Calu3 (cell line): ENCODE results near the gene EFCAB8. TPM values are rescaled to one million over a fixed set of nuclear protein-coding genes. Genes with fewer than 3 reads are reported as not detected.

ENCODE experiments used
- Bru-seq: library from RNA; stranded (reverse); fragments of 400-500 nt; gene quantifications from one replicate; lab custom pipeline; 2021; lab: Mats Ljungman, UMichigan
- BruChase-seq, 2 experiments: library from RNA; stranded (reverse); fragments of 400-500 nt; gene quantifications; one replicate each; lab custom pipeline; 2021; lab: Mats Ljungman, UMichigan
- BruUV-seq: library from RNA; stranded (reverse); fragments of 400-500 nt; replicated peaks from 2 replicates; lab custom pipeline; 2021; lab: Mats Ljungman, UMichigan
- CTCF ChIA-PET: fragments of 300-600 bp; sonication (Branson Sonifier 250); formaldehyde crosslinking; loops from one replicate; lab custom pipeline; 2022; ENCODE audit warnings: antibody characterized with exemption; lab: Charles Lee
- DNase-seq: peaks from one replicate; pipeline ENCODE4 v3.0.0; 2022
- H3K27ac Mint-ChIP-seq: one replicate; pipeline ENCODE4 v1.8.0; 2022; ENCODE audit warnings: mixed read lengths; ENCODE audit not compliant: unreplicated experiment
- H3K27me3 Mint-ChIP-seq: one replicate; pipeline ENCODE4 v1.8.0; 2022; ENCODE audit warnings: mixed read lengths; ENCODE audit not compliant: unreplicated experiment
- H3K36me3 Mint-ChIP-seq: one replicate; pipeline ENCODE4 v1.8.0; 2022; ENCODE audit warnings: mild to moderate bottlenecking, moderate library complexity, mixed read lengths; ENCODE audit not compliant: insufficient read depth, unreplicated experiment
- H3K4me1 Mint-ChIP-seq: one replicate; pipeline ENCODE4 v1.8.0; 2022; ENCODE audit warnings: mild to moderate bottlenecking, low read depth, mixed read lengths; ENCODE audit not compliant: unreplicated experiment
- H3K4me3 Mint-ChIP-seq: one replicate; pipeline ENCODE4 v1.8.0; 2022; ENCODE audit warnings: mild to moderate bottlenecking, low read depth, moderate library complexity, mixed read lengths; ENCODE audit not compliant: unreplicated experiment
- H3K9me3 Mint-ChIP-seq: one replicate; pipeline ENCODE4 v1.8.0; 2022; ENCODE audit warnings: low read depth, mixed read lengths; ENCODE audit not compliant: unreplicated experiment
- intact Hi-C: fragments of 100-400 bp; cut with micrococcal nuclease; formaldehyde crosslinking; loops from one replicate; pipeline ENCODE4 v1.10.0; 2022; ENCODE audit not compliant: unreplicated experiment
- long read RNA-seq: library from polyadenylated mRNA; stranded (forward); transcript quantifications from one replicate; pipeline ENCODE4 v2.0.0, GENCODE V29; 2022
- total RNA-seq: library from RNA; stranded (reverse); gene quantifications from 2 replicates; pipeline ENCODE4 v1.2.3, GENCODE V29; 2022
- TF ChIP-seq, protein P1 (sequence below): fragments of 200-600 bp; IDR thresholded peaks from one replicate; pipeline ENCODE4 v1.8.0; 2022; ENCODE audit warnings: antibody characterized with exemption; ENCODE audit not compliant: unreplicated experiment

The EFCAB8 gene, protein sequence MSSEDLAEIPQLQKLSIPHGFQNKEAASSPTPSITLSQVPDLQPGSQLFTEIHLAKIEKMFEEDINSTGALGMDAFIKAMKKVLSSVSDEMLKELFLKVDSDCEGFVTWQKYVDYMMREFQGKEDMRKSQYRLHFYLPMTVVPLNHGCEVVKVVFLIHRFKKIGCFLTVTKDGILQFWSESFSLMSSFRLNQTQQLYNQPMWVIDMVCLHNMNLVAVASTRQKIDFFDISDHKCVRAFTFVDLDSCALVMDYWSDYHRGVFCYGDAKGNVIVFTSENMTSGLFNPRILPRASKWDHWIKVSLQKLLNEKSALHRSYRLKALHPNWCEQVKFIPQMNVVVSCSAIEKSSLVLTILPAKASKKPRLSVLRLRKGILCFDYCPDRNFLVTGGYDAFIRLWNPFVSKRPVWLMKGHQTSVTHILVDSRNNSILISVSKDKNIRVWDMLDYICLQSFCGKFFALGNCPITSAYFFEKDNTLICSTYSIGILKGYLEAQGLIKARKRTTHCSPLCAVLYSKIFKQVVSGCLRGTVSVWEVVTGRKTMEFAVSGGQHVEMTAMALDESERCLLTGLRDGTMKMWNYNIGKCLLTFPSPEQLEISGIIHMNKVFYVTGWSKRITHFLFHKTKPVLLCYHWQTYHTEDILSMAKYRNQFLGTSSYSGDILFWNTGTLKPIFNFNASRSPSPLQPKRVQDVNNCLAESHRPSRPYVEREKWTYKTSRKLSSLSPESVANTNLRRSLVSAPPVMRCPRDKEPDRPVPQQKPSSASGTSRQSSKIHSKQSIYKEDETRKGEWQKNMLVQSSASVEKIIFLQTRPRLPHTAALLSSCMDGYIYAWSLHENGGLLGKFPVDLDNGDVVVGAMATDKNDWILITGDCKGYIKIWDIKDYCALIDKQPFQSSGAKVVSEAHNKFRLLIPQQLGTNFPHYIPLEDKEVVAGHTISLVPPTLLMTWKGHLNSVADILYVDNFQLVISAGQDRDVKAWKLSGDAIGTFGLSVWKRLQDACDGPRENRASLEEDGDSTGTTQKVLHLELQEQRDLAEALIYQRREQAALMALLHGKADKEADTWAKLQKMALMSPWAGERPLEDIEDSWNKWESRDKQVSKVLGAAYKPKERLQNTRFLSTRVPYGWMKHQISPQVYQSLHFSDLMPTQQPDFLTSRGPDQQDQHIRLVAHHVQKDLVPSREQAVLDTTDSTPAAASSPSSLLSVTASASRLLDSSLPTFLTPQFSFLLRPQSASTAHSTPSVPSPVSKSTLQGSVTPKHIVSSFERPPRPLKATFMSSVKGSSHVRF
- total RNA-seq (1.1 and 2.5 TPM in 2 replicates), Bru-seq, nascent RNA (percentile 54 among the genes with signal in this experiment), BruChase-seq, experiment 1, labeled RNA remaining after a 6-hour chase (percentile 43 among the genes with signal in this experiment), BruChase-seq, experiment 2, labeled RNA remaining after a 2-hour chase (percentile 40 among the genes with signal in this experiment)
- long read RNA-seq: 0 reads

DNA sequence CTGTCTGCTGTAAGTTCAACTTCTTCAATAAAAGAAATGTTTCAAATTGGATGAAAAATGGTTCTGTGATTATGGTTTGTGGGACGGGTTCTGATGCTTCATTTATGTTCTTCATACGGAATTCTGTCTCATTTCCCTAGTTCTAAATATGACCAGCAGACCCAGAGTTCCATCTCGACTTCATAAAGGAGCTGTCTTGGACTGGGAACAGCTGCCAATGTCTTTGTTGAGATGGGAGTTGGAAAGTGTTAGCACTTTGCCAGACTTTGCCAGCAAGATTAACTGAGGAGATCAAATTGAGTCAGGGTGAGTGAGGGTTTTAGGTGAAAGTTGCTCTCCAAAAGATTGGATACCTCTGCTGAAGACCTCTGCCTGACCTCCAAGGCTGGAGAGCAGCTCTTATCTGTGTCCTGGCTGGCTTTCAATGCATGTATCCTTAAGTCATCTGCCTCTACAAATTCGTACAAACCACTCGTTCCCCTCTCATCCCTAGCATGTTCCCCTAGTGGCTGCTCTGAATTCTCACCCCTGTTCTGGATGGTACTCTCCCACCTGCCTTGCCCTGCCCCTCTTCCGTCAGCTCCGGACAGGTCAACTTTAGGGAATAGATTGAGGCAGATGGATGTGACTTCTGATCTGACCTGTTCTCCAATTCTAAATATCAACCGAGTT is at the start of gene EFCAB8:
EFCAB8 (plus strand) TSS at position 223 of the 672 bp plus-strand sequence. CDS start 4,870 bp downstream, outside the sequence.
- no peak for DNase-seq
- Mint-ChIP-seq H3K9me3 (no peaks in the 10 kb centered on the region), H3K4me1 (no peaks in the 10 kb centered on the region), H3K36me3 (peaks cover 35% of the 10 kb centered on the region), H3K27ac (peak within 1 kb of the TSS; percentile 7), H3K27me3 (no peaks in the 10 kb centered on the region), H3K4me3 (no peak within 1 kb of the TSS)
- CTCF ChIA-PET: no interaction called here
- BruUV-seq: no TSS peak
- TF ChIP-seq, protein P1, sequence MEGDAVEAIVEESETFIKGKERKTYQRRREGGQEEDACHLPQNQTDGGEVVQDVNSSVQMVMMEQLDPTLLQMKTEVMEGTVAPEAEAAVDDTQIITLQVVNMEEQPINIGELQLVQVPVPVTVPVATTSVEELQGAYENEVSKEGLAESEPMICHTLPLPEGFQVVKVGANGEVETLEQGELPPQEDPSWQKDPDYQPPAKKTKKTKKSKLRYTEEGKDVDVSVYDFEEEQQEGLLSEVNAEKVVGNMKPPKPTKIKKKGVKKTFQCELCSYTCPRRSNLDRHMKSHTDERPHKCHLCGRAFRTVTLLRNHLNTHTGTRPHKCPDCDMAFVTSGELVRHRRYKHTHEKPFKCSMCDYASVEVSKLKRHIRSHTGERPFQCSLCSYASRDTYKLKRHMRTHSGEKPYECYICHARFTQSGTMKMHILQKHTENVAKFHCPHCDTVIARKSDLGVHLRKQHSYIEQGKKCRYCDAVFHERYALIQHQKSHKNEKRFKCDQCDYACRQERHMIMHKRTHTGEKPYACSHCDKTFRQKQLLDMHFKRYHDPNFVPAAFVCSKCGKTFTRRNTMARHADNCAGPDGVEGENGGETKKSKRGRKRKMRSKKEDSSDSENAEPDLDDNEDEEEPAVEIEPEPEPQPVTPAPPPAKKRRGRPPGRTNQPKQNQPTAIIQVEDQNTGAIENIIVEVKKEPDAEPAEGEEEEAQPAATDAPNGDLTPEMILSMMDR: peak; percentile 13
- intact Hi-C loops: no loop called here

DNA sequence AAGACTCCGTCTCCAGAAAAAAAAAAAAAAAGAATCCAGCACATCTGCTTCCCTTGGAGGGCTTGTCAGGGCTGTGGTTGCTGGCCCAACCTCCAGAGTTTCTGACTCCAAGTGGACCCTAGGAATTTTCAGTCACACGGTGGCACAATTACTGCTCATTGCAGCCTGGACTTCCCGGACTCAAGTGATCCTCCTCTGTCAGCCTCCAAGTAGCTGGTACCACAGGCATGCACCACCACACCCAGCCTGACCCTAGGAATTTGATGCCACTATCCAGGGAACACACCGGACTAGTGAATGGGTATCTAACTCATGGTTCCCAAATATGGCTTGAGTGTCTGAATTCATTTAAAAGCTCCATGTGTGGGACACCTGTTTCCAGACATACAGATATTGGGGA is 48.8 kb upstream of the EFCAB8 start:
- TF ChIP-seq, protein P1: no peak
- no peak overlapping the region for H3K4me3 Mint-ChIP-seq
- H3K9me3 Mint-ChIP-seq: no peaks in the 10 kb centered on the region
- intact Hi-C loops: no loop called here
- CTCF ChIA-PET: interaction anchor here (0.7 kb wide), 2 partner anchors 17 to 1036 kb away, joined by 3 read pairs; no protein-coding TSS in a partner anchor
- no TSS peak for BruUV-seq
- DNase-seq: no peak
- H3K27me3 Mint-ChIP-seq: no peaks in the 10 kb centered on the region
- H3K27ac Mint-ChIP-seq: no peak overlapping the region
- no peaks in the 10 kb centered on the region for H3K4me1 Mint-ChIP-seq
- H3K36me3 Mint-ChIP-seq: no peaks in the 10 kb centered on the region

- Mint-ChIP-seq H3K27me3 (no peaks in the 10 kb centered on the region), H3K27ac (no peak overlapping the region), H3K36me3 (no peaks in the 10 kb centered on the region), H3K4me3 (no peak overlapping the region), H3K9me3 (no peaks in the 10 kb centered on the region), H3K4me1 (no peaks in the 10 kb centered on the region)
- CTCF ChIA-PET: interaction anchor here (0.6 kb wide), 1 partner anchor 520 kb away, joined by 3 read pairs; no protein-coding TSS in a partner anchor
- no peak for DNase-seq
- no TSS peak for BruUV-seq
- TF ChIP-seq, protein P1: no peak
- intact Hi-C loops: no loop called here
These were observed 47.8 kb upstream of the EFCAB8 start for GRCh38 chr20:32810941-32811340.
